Measurements from ENCODE around the gene RPL13. TPM values are rescaled to one million over a fixed set of nuclear protein-coding genes. Genes with fewer than 3 reads are reported as not detected.

RPL13 gene
- total and polyA plus RNA-seq, 9 of the 15 experiments (the other 6 are each of a cell fraction or from before 2014, with no cell fraction given) = 227 to 6,042 (median 1,633) TPM

DNA sequence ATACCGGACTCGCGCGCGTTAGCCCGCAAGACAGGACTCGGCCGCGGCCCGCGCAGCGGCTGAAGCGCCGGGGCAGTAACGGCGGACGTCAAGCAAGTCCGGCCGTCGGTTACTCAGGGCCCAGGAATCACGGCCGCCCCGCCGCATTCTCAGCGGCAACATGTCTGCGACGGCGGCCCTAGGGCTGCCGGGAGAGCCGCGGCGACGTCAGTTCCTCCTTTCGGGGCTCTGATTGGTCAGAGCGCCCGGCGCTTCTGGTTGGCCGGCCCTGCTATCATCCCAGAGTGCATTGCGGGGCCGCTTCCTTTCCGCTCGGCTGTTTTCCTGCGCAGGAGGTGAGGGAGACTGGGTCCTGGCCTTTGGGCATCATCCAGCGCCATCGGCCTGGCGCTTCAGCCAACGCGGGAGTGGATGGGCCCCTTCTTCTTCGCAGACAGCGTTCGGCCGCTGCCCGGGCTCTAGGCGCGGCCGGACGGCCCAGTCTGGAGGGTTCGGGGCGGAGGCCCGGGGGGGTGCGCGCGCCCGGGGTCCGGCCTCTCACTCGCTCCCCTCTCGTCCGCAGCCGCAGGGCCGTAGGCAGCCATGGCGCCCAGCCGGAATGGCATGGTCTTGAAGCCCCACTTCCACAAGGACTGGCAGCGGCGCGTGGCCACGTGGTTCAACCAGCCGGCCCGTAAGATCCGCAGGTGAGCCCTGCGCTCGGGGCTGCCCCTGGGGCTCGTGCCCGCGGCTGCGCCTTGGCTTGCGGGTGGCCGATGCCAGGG lies at the start of gene RPL13 (continued):
- peak; percentile 97 for TF ChIP-seq PHF8 (IDR thresholded peaks at IDR 0.05; ENCODE audit: borderline replicate concordance, low read length)
- TF ChIP-seq, protein P1, sequence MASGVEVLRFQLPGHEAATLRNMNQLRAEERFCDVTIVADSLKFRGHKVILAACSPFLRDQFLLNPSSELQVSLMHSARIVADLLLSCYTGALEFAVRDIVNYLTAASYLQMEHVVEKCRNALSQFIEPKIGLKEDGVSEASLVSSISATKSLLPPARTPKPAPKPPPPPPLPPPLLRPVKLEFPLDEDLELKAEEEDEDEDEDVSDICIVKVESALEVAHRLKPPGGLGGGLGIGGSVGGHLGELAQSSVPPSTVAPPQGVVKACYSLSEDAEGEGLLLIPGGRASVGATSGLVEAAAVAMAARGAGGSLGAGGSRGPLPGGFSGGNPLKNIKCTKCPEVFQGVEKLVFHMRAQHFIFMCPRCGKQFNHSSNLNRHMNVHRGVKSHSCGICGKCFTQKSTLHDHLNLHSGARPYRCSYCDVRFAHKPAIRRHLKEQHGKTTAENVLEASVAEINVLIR (CRISPR knock-in tag; IDR thresholded peaks at IDR 0.05) = peak; percentile 59
- no peak for TF ChIP-seq ZNF57 (CRISPR knock-in tag; IDR thresholded peaks at IDR 0.05)
- TF ChIP-seq, protein P2, sequence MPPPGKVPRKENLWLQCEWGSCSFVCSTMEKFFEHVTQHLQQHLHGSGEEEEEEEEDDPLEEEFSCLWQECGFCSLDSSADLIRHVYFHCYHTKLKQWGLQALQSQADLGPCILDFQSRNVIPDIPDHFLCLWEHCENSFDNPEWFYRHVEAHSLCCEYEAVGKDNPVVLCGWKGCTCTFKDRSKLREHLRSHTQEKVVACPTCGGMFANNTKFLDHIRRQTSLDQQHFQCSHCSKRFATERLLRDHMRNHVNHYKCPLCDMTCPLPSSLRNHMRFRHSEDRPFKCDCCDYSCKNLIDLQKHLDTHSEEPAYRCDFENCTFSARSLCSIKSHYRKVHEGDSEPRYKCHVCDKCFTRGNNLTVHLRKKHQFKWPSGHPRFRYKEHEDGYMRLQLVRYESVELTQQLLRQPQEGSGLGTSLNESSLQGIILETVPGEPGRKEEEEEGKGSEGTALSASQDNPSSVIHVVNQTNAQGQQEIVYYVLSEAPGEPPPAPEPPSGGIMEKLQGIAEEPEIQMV (tag; conservative IDR thresholded peaks at IDR 0.05; ENCODE audit: low read depth) = no peak
- peak; percentile 83 for TF ChIP-seq GTF2A2 (tag; IDR thresholded peaks at IDR 0.05)
- TF ChIP-seq, protein P3, sequence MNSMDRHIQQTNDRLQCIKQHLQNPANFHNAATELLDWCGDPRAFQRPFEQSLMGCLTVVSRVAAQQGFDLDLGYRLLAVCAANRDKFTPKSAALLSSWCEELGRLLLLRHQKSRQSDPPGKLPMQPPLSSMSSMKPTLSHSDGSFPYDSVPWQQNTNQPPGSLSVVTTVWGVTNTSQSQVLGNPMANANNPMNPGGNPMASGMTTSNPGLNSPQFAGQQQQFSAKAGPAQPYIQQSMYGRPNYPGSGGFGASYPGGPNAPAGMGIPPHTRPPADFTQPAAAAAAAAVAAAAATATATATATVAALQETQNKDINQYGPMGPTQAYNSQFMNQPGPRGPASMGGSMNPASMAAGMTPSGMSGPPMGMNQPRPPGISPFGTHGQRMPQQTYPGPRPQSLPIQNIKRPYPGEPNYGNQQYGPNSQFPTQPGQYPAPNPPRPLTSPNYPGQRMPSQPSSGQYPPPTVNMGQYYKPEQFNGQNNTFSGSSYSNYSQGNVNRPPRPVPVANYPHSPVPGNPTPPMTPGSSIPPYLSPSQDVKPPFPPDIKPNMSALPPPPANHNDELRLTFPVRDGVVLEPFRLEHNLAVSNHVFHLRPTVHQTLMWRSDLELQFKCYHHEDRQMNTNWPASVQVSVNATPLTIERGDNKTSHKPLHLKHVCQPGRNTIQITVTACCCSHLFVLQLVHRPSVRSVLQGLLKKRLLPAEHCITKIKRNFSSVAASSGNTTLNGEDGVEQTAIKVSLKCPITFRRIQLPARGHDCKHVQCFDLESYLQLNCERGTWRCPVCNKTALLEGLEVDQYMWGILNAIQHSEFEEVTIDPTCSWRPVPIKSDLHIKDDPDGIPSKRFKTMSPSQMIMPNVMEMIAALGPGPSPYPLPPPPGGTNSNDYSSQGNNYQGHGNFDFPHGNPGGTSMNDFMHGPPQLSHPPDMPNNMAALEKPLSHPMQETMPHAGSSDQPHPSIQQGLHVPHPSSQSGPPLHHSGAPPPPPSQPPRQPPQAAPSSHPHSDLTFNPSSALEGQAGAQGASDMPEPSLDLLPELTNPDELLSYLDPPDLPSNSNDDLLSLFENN (IDR thresholded peaks at IDR 0.05; ENCODE audit: low read depth in 2 of 2, low read length in 2 of 2) = peak in 1 of 2 experiments; percentile 80; a peak in 2 of 4 replicates
- TF ChIP-seq SP1 (CRISPR knock-in tag; IDR thresholded peaks at IDR 0.05) = peak; percentile 77
- no peak for TF ChIP-seq HNRNPK (IDR thresholded peaks at IDR 0.05; ENCODE audit: low read depth, low read length, poor library complexity, severe bottlenecking)
- TF ChIP-seq AFF4 (CRISPR knock-in tag; IDR thresholded peaks at IDR 0.05) = peak; percentile 87; the same call in 1 of the 2 replicates
- TF ChIP-seq GABPB1 (CRISPR knock-in tag; IDR thresholded peaks at IDR 0.05) = peak; percentile 84
- no peak for TF ChIP-seq ZNF384 (IDR thresholded peaks at IDR 0.05; ENCODE audit: low read depth, low read length)
- TF ChIP-seq CHD2 (IDR thresholded peaks at IDR 0.05; ENCODE audit: low read depth, low read length) = peak; percentile 16
- TF ChIP-seq MBD2 (IDR thresholded peaks at IDR 0.05; ENCODE audit: borderline replicate concordance, low read depth) = peak; percentile 87
- TF ChIP-seq BRD4 (IDR thresholded peaks at IDR 0.05) = peak; percentile 98
- TF ChIP-seq PML (IDR thresholded peaks at IDR 0.05; ENCODE audit: low read length) = peak; percentile 88
